ENCODE measurements around the gene RUFY4. TPM values are rescaled to one million over a fixed set of nuclear protein-coding genes. Genes with fewer than 3 reads are reported as not detected.

The RUFY4 gene
- total RNA-seq, 1 experiment from 2014 or later, result 0.31 TPM

- peaks cover 21% of the 10 kb centered on the region for H3K4me1 Mint-ChIP-seq
- H3K27me3 Mint-ChIP-seq (ENCODE audit: low read depth), result peaks cover 11% of the 10 kb centered on the region
- no peak for TF ChIP-seq FOXJ3 (CRISPR knock-in tag; IDR thresholded peaks at IDR 0.05; ENCODE audit: borderline replicate concordance)
- no peak for TF ChIP-seq NR3C1 (CRISPR knock-in tag; conservative IDR thresholded peaks at IDR 0.05; ENCODE audit: low read depth)
- TF ChIP-seq ZNF281 (CRISPR knock-in tag; IDR thresholded peaks at IDR 0.05), result no peak
- TF ChIP-seq ATF3 (CRISPR knock-in tag; conservative IDR thresholded peaks at IDR 0.05), result no peak
- no peak for TF ChIP-seq CREM (CRISPR knock-in tag; IDR thresholded peaks at IDR 0.05)
- no peak for TF ChIP-seq E2F1 (CRISPR knock-in tag; IDR thresholded peaks at IDR 0.05)
- no peak for TF ChIP-seq TP53 (CRISPR knock-in tag; IDR thresholded peaks at IDR 0.05)
- no peak for TF ChIP-seq NFATC4 (CRISPR knock-in tag; IDR thresholded peaks at IDR 0.05)
- no peak for TF ChIP-seq ESRRA (CRISPR knock-in tag; IDR thresholded peaks at IDR 0.05; ENCODE audit: borderline replicate concordance)
- TF ChIP-seq STAT6 (CRISPR knock-in tag; conservative IDR thresholded peaks at IDR 0.05; ENCODE audit: low read depth), result no peak
- no peak for TF ChIP-seq SMAD4 (CRISPR knock-in tag; IDR thresholded peaks at IDR 0.05)
- TF ChIP-seq CTCF (IDR thresholded peaks at IDR 0.05), result no peak
- no peak for TF ChIP-seq ELF4 (CRISPR knock-in tag; IDR thresholded peaks at IDR 0.05; ENCODE audit: low read depth)
- no peak for TF ChIP-seq CBFB (CRISPR knock-in tag; IDR thresholded peaks at IDR 0.05; ENCODE audit: low read depth)
- no peak for TF ChIP-seq SMAD3 (CRISPR knock-in tag; IDR thresholded peaks at IDR 0.05; ENCODE audit: borderline replicate concordance)
- TF ChIP-seq ZNF219 (CRISPR knock-in tag; IDR thresholded peaks at IDR 0.05; ENCODE audit: borderline replicate concordance), result no peak
- no peak for TF ChIP-seq HMGA2 (CRISPR knock-in tag; IDR thresholded peaks at IDR 0.05)
- TF ChIP-seq ZNF317 (CRISPR knock-in tag; IDR thresholded peaks at IDR 0.05; ENCODE audit: borderline replicate concordance, low read depth), result no peak
- TF ChIP-seq ATF1 (CRISPR knock-in tag; IDR thresholded peaks at IDR 0.05), result no peak
- no peak for TF ChIP-seq ETV6 (CRISPR knock-in tag; IDR thresholded peaks at IDR 0.05)
- no peak overlapping the region for H3K27ac Mint-ChIP-seq
- no peak for ATAC-seq
- H3K4me3 Mint-ChIP-seq, result no peak overlapping the region
- CTCF ChIA-PET, result interaction anchor here (1.1 to 2.0 kb wide), 3 partner anchors 22 to 286 kb away, joined by 3 to 7 read pairs (median 3); no protein-coding TSS in a partner anchor
- DNase-seq (ENCODE audit: low spot score), result no peak
- H3K9me3 Mint-ChIP-seq, result no peaks in the 10 kb centered on the region
- POLR2A ChIA-PET, result no interaction called here
- H3K36me3 Mint-ChIP-seq, result no peaks in the 10 kb centered on the region
Measured at GRCh38 chr2:218072002-218072401, 2.9 kb downstream of the RUFY4 start.

Data from WTC11 (cell line).